Measurements from ENCODE around the gene GATA1.

The GATA1 gene

GRCh38 chrX:48834383-48834709, 48.0 kb downstream of the GATA1 start:
- TF ChIP-seq POU6F1 (CRISPR knock-in tag; IDR thresholded peaks at IDR 0.05; ENCODE audit: borderline replicate concordance, low read depth) (no peak), ZFP3 (CRISPR knock-in tag; IDR thresholded peaks at IDR 0.05) (no peak), ISL1 (CRISPR knock-in tag; IDR thresholded peaks at IDR 0.05) (no peak), CREB5 (CRISPR knock-in tag; IDR thresholded peaks at IDR 0.05; ENCODE audit: low read depth) (no peak), PATZ1 (CRISPR knock-in tag; IDR thresholded peaks at IDR 0.05; ENCODE audit: borderline replicate concordance) (no peak), ZC3H10 (CRISPR knock-in tag; IDR thresholded peaks at IDR 0.05) (no peak), TCF4 (CRISPR knock-in tag; IDR thresholded peaks at IDR 0.05; ENCODE audit: borderline replicate concordance) (no peak), ESRRG (CRISPR knock-in tag; IDR thresholded peaks at IDR 0.05) (no peak), ZNF8 (CRISPR knock-in tag; IDR thresholded peaks at IDR 0.05) (no peak)

GRCh38 chrX:48835524-48836329, 49.3 kb downstream of the GATA1 start, which contains the start of gene PCSK1N:
TSS of gene PCSK1N (minus strand) at chrX:48835610. CDS start at chrX:48835532, 78 bp downstream.
- TF ChIP-seq ZFP3 (CRISPR knock-in tag; IDR thresholded peaks at IDR 0.05) (no peak), ZNF565 (CRISPR knock-in tag; conservative IDR thresholded peaks at IDR 0.05; ENCODE audit: low read depth) (no peak), CSDC2 (CRISPR knock-in tag; IDR thresholded peaks at IDR 0.05) (no peak), ESRRG (CRISPR knock-in tag; IDR thresholded peaks at IDR 0.05) (no peak), RARB (CRISPR knock-in tag; IDR thresholded peaks at IDR 0.05) (no peak), BACH2 (CRISPR knock-in tag; IDR thresholded peaks at IDR 0.05; ENCODE audit: borderline replicate concordance) (no peak), PATZ1 (CRISPR knock-in tag; IDR thresholded peaks at IDR 0.05; ENCODE audit: borderline replicate concordance) (no peak), ZNF70 (CRISPR knock-in tag; IDR thresholded peaks at IDR 0.05) (no peak), ZFP30 (CRISPR knock-in tag; IDR thresholded peaks at IDR 0.05) (no peak), CSRNP3 (CRISPR knock-in tag; IDR thresholded peaks at IDR 0.05) (no peak), ISL1 (CRISPR knock-in tag; IDR thresholded peaks at IDR 0.05) (no peak), TSHZ2 (CRISPR knock-in tag; IDR thresholded peaks at IDR 0.05) (no peak), ZC3H10 (CRISPR knock-in tag; IDR thresholded peaks at IDR 0.05) (no peak), ARNTL (CRISPR knock-in tag; IDR thresholded peaks at IDR 0.05; ENCODE audit: borderline replicate concordance, low read depth) (no peak)
- ATAC-seq: peak; percentile 70

More at GRCh38 chrX:48834383-48834709, 48.0 kb downstream of the GATA1 start:
- peak; percentile 32 for ATAC-seq

All from SK-N-SH treated with all-trans-retinoic acid at 6 μM for 48 hours (cell line).